HCT116 (cell line): ENCODE results near the gene BCAN. TPM values are rescaled to one million over a fixed set of nuclear protein-coding genes. Genes with fewer than 3 reads are reported as not detected.

ENCODE experiments used
- ATAC-seq: fragments of 200-7000 bp; cut with Tn5 transposase; 2 replicates; pipeline ENCODE4 v1.9.1; 2020; ENCODE audit warnings: mild to moderate bottlenecking, moderate library complexity
- BruUV-seq: library from RNA; stranded (reverse); fragments of 400-500 nt; replicated peaks from 2 replicates; lab custom pipeline; 2021; lab: Mats Ljungman, UMichigan
- CTCF ChIA-PET: fragments of 300-600 bp; sonication (Branson Sonifier 250); formaldehyde crosslinking; loops from one replicate; lab custom pipeline; 2021; ENCODE audit warnings: antibody characterized with exemption; lab: Charles Lee
- POLR2A ChIA-PET: fragments of 300-600, 350-600 bp; sonication (Branson Sonifier 250); formaldehyde crosslinking; loops from one replicate; lab custom pipeline; 2021; ENCODE audit warnings: antibody characterized with exemption; lab: Charles Lee
- RAD21 ChIA-PET, 2 experiments: fragments of 300-600 bp; sonication (Branson Sonifier 250); formaldehyde crosslinking; loops; one replicate each; lab custom pipeline; 2023; ENCODE audit warnings: low total read pairs in 2 of 2; ENCODE audit not compliant: uncharacterized antibody in 2 of 2, unreplicated experiment in 2 of 2, low non-redundant PET in 1 of 2; lab: Charles Lee
- DNase-seq: peaks from one replicate; pipeline ENCODE4 v3.0.0-alpha.2; 2010; ENCODE audit warnings: low read depth, low spot score
- H2AFZ ChIP-seq: fragments of 200-600 bp; shearing (Covaris generic), sonication (generic); 2 replicates; pipeline ENCODE4 v1.6.1; 2017; ENCODE audit warnings: low read depth, mixed run types, mixed read lengths, antibody characterized with exemption, low read length; ENCODE audit not compliant: poor library complexity, severe bottlenecking
- H3K27ac ChIP-seq: 2 replicates; pipeline ENCODE4 v1.5.1; 2012; ENCODE audit warnings: low read depth, low read length
- H3K27me3 ChIP-seq: fragments of 200-600 bp; sonication (generic); 2 replicates; pipeline ENCODE4 v1.6.1; 2016; ENCODE audit warnings: mixed run types, low read length, mixed read lengths; ENCODE audit not compliant: insufficient read depth
- H3K36me3 ChIP-seq, 2 experiments: fragments of 200-500 bp in 1 of 2; fragments of 200-600 bp in 1 of 2; sonication (Bioruptor generic) in 1 of 2; sonication (generic) in 1 of 2; 2 replicates each; pipeline versions ENCODE4 v1.5.1 to v1.6.1; 2014 to 2016; ENCODE audit warnings: low read length in 2 of 2, inconsistent platforms in 1 of 2, mixed read lengths in 1 of 2, mixed run types in 1 of 2; ENCODE audit not compliant: insufficient read depth in 2 of 2, control insufficient read depth in 1 of 2
- H3K4me1 ChIP-seq, 2 experiments: fragments of 200-600 bp in 1 of 2; sonication (generic) in 1 of 2; 2 replicates each; pipeline versions ENCODE4 v1.5.1 to v1.6.1; 2012 to 2017; ENCODE audit warnings: low read length in 2 of 2, inconsistent platforms in 1 of 2, mild to moderate bottlenecking in 1 of 2, mixed read lengths in 1 of 2, mixed run types in 1 of 2, moderate library complexity in 1 of 2; ENCODE audit not compliant: insufficient read depth in 2 of 2, control insufficient read depth in 1 of 2
- H3K4me2 ChIP-seq: fragments of 200-600 bp; sonication (generic); 2 replicates; pipeline ENCODE4 v1.6.1; 2017; ENCODE audit warnings: mixed run types, low read length, mixed read lengths
- H3K4me3 ChIP-seq, 2 experiments: fragments of 200-600 bp in 1 of 2; sonication (generic) in 1 of 2; replicated peaks in 1 of 2; 2 replicates each; pipeline ENCODE4 v1.5.1; 2011 to 2016; ENCODE audit warnings: low read length in 2 of 2, control low read depth in 1 of 2, low read depth in 1 of 2, mild to moderate bottlenecking in 1 of 2, mixed read lengths in 1 of 2, mixed run types in 1 of 2
- H3K79me2 ChIP-seq: fragments of 200-600 bp; sonication (generic); 2 replicates; pipeline ENCODE4 v1.6.1; 2017; ENCODE audit warnings: mild to moderate bottlenecking, mixed run types, low read length, moderate library complexity, mixed read lengths; ENCODE audit not compliant: insufficient read depth
- H3K9ac ChIP-seq: fragments of 200-600 bp; sonication (generic); 2 replicates; pipeline ENCODE4 v1.6.1; 2016; ENCODE audit warnings: low read length, mixed read lengths
- H3K9me2 ChIP-seq: fragments of 200-600 bp; sonication (generic), shearing (Covaris generic); 2 replicates; pipeline ENCODE4 v1.6.1; 2017; ENCODE audit warnings: mixed run types, mild to moderate bottlenecking, moderate library complexity; ENCODE audit not compliant: insufficient read depth
- H3K9me3 ChIP-seq, 2 experiments: fragments of 200-500 bp in 1 of 2; fragments of 200-600 bp in 1 of 2; sonication (Bioruptor generic) in 1 of 2; sonication (generic) in 1 of 2; 2 replicates each; pipeline ENCODE4 v1.6.1; 2014 to 2017; ENCODE audit warnings: low read length in 2 of 2, mixed read lengths in 2 of 2, inconsistent platforms in 1 of 2, low read depth in 1 of 2, mild to moderate bottlenecking in 1 of 2, mixed run types in 1 of 2, moderate library complexity in 1 of 2; ENCODE audit not compliant: control insufficient read depth in 1 of 2, insufficient read depth in 1 of 2
- H4K20me1 ChIP-seq: fragments of 200-600 bp; sonication (generic), shearing (Covaris generic); 2 replicates; pipeline ENCODE4 v1.6.1; 2017; ENCODE audit warnings: mixed run types, mild to moderate bottlenecking, moderate library complexity; ENCODE audit not compliant: insufficient read depth
- CBX3 ChIP-seq: IDR thresholded peaks from 2 replicates; pipeline ENCODE4 v1.6.1; 2012; ENCODE audit warnings: low read depth
- CEBPB ChIP-seq: IDR thresholded peaks from 2 replicates; pipeline ENCODE4 v1.6.1; 2012; ENCODE audit warnings: low read depth
- ELF1 ChIP-seq: IDR thresholded peaks from 2 replicates; pipeline ENCODE4 v1.6.1; 2012; ENCODE audit warnings: low read depth, borderline replicate concordance
- FOSL1 ChIP-seq: IDR thresholded peaks from 2 replicates; pipeline ENCODE4 v1.6.1; 2012; ENCODE audit warnings: low read depth
- JUND ChIP-seq: IDR thresholded peaks from 2 replicates; pipeline ENCODE4 v1.6.1; 2012
- POLR2AphosphoS5 ChIP-seq: IDR thresholded peaks from 2 replicates; pipeline ENCODE4 v1.6.1; 2011; ENCODE audit warnings: mild to moderate bottlenecking, low read depth, low read length, moderate library complexity
- RAD21 ChIP-seq: IDR thresholded peaks from 2 replicates; pipeline ENCODE4 v1.6.1; 2012; ENCODE audit warnings: low read depth, mild to moderate bottlenecking
- SIN3A ChIP-seq: IDR thresholded peaks from 2 replicates; pipeline ENCODE4 v1.6.1; 2012; ENCODE audit warnings: low read depth
- SP1 ChIP-seq: IDR thresholded peaks from 2 replicates; pipeline ENCODE4 v1.6.1; 2012; ENCODE audit warnings: low read depth
- SRF ChIP-seq: IDR thresholded peaks from 2 replicates; pipeline ENCODE4 v1.6.1; 2012; ENCODE audit warnings: low read depth
- TCF7L2 ChIP-seq: IDR thresholded peaks from 2 replicates; pipeline ENCODE4 v1.7.0; 2011; ENCODE audit warnings: borderline replicate concordance, inconsistent platforms; ENCODE audit not compliant: insufficient read depth, insufficient read length; ENCODE audit errors: extremely low read depth
- ZFX ChIP-seq: fragments of 450-650 bp; IDR thresholded peaks from 2 replicates; pipeline ENCODE4 v1.6.1; 2017
- ZNF274 ChIP-seq: fragments of 200-500 bp; sonication (Bioruptor generic); IDR thresholded peaks from 2 replicates; pipeline ENCODE4 v1.6.1; 2014; ENCODE audit warnings: mild to moderate bottlenecking, low read depth, low read length, inconsistent platforms
- intact Hi-C: fragments of 100-400 bp; cut with micrococcal nuclease; formaldehyde crosslinking; loops from 2 replicates; pipeline ENCODE4 v1.10.0; 2022
- total RNA-seq: library from RNA; stranded (reverse); gene quantifications from one replicate; pipeline ENCODE4 v1.2.1, GENCODE V29; 2021; ENCODE audit not compliant: unreplicated experiment
- TF ChIP-seq, protein P1 (sequence below): IDR thresholded peaks from 2 replicates; pipeline ENCODE4 v1.6.1; 2012
- TF ChIP-seq, protein P2 (sequence below): IDR thresholded peaks from 2 replicates; pipeline ENCODE4 v1.6.1; 2012; ENCODE audit warnings: low read depth
- TF ChIP-seq, protein P3 (sequence below): IDR thresholded peaks from 2 replicates; pipeline ENCODE4 v1.6.1; 2012

The BCAN gene
- total RNA-seq, 1 experiment from 2014 or later, result not detected

DNA sequence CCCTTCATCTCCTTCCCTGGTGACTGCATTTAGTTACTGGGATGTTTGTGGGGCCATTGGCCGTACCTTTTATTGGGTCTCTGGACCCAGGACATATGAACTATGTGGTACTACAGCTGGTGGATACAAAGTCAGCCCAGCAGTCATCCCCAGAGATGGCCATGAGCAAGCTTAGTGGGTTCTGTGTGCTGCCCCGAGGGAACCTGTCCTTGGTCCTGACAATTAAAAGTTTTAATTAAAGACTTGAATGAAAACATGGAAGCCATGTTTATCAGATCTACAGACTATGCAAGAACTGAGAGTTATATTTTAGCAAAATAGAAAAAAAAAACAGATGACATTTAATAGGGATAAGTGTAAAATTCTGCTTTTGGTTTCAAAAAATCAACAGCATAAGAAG, 38.1 kb downstream of the BCAN start:
- Histone ChIP-seq H3K9me3 (no peaks in the 10 kb centered on the region), H3K27me3 (no peaks in the 10 kb centered on the region), H3K9me2 (no peaks in the 10 kb centered on the region), H3K36me3 (no peaks in the 10 kb centered on the region), H3K4me1 (peaks cover 20 to 43% of the 10 kb centered on the region in 2 experiments), H3K4me3 (no peak overlapping the region), H3K4me2 (no peak overlapping the region), H3K9ac (no peak overlapping the region), H3K79me2 (no peaks in the 10 kb centered on the region), H3K27ac (no peak overlapping the region), H4K20me1 (no peaks in the 10 kb centered on the region), H2AFZ (no peak overlapping the region)
- DNase-seq (no peak), ATAC-seq (no peak)
- ChIA-PET POLR2A (interaction anchor here (0.6 kb wide), 1 partner anchor 19 kb away, joined by 3 read pairs; no protein-coding TSS in a partner anchor), RAD21 (no interaction called here), CTCF (interaction anchor here (1.1 to 1.9 kb wide), 4 partner anchors 9 to 180 kb away, joined by 3 to 8 read pairs (median 5); partner anchors contain the start of gene NTRK1)
- intact Hi-C loops, result no loop called here
- BruUV-seq, result no TSS peak
- TF ChIP-seq TCF7L2 (no peak), SIN3A (no peak), CEBPB (no peak), RAD21 (no peak), SRF (no peak), POLR2AphosphoS5 (no peak), ZFX (no peak), SP1 (no peak), JUND (no peak), FOSL1 (no peak), CBX3 (no peak), ZNF274 (no peak), ELF1 (no peak)
- TF ChIP-seq, protein P1, sequence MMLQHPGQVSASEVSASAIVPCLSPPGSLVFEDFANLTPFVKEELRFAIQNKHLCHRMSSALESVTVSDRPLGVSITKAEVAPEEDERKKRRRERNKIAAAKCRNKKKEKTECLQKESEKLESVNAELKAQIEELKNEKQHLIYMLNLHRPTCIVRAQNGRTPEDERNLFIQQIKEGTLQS, result no peak
- TF ChIP-seq, protein P2, sequence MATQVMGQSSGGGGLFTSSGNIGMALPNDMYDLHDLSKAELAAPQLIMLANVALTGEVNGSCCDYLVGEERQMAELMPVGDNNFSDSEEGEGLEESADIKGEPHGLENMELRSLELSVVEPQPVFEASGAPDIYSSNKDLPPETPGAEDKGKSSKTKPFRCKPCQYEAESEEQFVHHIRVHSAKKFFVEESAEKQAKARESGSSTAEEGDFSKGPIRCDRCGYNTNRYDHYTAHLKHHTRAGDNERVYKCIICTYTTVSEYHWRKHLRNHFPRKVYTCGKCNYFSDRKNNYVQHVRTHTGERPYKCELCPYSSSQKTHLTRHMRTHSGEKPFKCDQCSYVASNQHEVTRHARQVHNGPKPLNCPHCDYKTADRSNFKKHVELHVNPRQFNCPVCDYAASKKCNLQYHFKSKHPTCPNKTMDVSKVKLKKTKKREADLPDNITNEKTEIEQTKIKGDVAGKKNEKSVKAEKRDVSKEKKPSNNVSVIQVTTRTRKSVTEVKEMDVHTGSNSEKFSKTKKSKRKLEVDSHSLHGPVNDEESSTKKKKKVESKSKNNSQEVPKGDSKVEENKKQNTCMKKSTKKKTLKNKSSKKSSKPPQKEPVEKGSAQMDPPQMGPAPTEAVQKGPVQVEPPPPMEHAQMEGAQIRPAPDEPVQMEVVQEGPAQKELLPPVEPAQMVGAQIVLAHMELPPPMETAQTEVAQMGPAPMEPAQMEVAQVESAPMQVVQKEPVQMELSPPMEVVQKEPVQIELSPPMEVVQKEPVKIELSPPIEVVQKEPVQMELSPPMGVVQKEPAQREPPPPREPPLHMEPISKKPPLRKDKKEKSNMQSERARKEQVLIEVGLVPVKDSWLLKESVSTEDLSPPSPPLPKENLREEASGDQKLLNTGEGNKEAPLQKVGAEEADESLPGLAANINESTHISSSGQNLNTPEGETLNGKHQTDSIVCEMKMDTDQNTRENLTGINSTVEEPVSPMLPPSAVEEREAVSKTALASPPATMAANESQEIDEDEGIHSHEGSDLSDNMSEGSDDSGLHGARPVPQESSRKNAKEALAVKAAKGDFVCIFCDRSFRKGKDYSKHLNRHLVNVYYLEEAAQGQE, result no peak
- TF ChIP-seq, protein P3, sequence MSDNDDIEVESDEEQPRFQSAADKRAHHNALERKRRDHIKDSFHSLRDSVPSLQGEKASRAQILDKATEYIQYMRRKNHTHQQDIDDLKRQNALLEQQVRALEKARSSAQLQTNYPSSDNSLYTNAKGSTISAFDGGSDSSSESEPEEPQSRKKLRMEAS, result no peak
